Vagina (tissue), 2 donors: ENCODE data around the gene METTL16.

Experiments used
- POLR2A ChIP-seq, 2 donors: fragments of 450-650 bp; IDR thresholded peaks; one replicate each; pipeline ENCODE4 v1.6.1; 2017; ENCODE audit warnings: antibody characterized with exemption in 2 of 2, mild to moderate bottlenecking in 2 of 2, moderate library complexity in 2 of 2
- POLR2AphosphoS5 ChIP-seq, 2 donors: sonication (generic); formaldehyde crosslinking; IDR thresholded peaks; one replicate each; pipeline ENCODE4 v1.9.0; 2017; ENCODE audit warnings: antibody characterized with exemption in 2 of 2, mild to moderate bottlenecking in 2 of 2, low read depth in 1 of 2; ENCODE audit not compliant: insufficient read depth in 1 of 2
- TF ChIP-seq, protein P1 (sequence below), 3 experiments: fragments of 450-650 bp in 2 of 3; fragments of 200-600 bp in 1 of 3; sonication (generic) in 1 of 3; IDR thresholded peaks; one replicate each; pipeline ENCODE4 v1.5.1; 2017 to 2019; ENCODE audit warnings: antibody characterized with exemption in 3 of 3, mild to moderate bottlenecking in 2 of 3, moderate library complexity in 2 of 3

DNA sequence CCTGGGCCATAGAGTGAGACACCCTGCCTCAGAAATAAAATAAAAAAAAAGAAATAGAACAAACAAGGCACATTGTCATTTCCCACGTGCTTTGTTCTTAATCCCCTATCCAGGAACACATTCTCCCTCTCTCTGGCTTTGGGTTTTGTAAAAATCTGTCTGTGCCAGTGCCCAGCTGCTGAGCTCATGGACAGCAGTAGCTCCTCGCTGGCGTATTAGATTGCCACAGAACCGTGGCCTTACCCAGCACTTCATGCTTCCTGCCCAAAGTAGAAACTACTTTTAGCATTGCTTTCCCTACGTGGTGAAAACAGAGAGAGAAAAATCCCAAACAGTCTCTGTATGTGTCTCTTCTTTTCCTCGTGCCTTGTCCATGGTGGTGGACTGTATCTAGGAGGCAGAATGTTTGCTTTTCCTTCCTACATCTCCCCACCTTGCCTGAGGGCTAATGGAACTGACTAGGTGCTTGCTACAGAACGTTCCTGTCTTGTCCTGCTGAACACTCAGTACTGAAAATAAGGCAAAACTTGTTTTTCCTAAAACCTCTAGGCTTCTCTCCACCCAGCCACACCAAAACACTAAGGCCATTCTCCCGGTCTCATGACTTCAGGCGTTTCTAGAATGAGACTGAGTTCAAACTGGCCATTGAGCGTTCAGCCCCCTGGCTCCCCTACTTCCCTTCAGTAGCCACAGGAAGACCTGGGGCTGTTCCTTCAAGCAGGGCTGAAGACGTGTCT is 137.0 kb downstream of the METTL16 start:
- TF ChIP-seq, protein P1, sequence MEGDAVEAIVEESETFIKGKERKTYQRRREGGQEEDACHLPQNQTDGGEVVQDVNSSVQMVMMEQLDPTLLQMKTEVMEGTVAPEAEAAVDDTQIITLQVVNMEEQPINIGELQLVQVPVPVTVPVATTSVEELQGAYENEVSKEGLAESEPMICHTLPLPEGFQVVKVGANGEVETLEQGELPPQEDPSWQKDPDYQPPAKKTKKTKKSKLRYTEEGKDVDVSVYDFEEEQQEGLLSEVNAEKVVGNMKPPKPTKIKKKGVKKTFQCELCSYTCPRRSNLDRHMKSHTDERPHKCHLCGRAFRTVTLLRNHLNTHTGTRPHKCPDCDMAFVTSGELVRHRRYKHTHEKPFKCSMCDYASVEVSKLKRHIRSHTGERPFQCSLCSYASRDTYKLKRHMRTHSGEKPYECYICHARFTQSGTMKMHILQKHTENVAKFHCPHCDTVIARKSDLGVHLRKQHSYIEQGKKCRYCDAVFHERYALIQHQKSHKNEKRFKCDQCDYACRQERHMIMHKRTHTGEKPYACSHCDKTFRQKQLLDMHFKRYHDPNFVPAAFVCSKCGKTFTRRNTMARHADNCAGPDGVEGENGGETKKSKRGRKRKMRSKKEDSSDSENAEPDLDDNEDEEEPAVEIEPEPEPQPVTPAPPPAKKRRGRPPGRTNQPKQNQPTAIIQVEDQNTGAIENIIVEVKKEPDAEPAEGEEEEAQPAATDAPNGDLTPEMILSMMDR (IDR thresholded peaks at IDR 0.05) = no peak
- no peak for TF ChIP-seq POLR2A (IDR thresholded peaks at IDR 0.05)
- TF ChIP-seq POLR2AphosphoS5 (IDR thresholded peaks at IDR 0.05; ENCODE audit: insufficient read depth in 1 of 2, low read depth in 1 of 2) = no peak
